Natural killer cell (primary cell): ENCODE results near the gene FAM107B. TPM values are rescaled to one million over a fixed set of nuclear protein-coding genes. Genes with fewer than 3 reads are reported as not detected.

Source experiments
- ATAC-seq, 3 donors: fragments of 150-1000 bp in 2 of 3; fragments of 200-7000 bp in 1 of 3; cut with Tn5 transposase; 1 replicate in 1 of 3; 2 replicates in 2 of 3; pipeline ENCODE4 v1.10.0; 2021; ENCODE audit warnings: mild to moderate bottlenecking in 2 of 3, moderate library complexity in 2 of 3
- DNase-seq, 2 donors: peaks; one replicate each; pipeline versions ENCODE4 v3.0.0 to v3.0.0-alpha.2; 2013 to 2021; ENCODE audit warnings: mixed read lengths in 1 of 2
- H3K27ac ChIP-seq: one replicate; pipeline ENCODE4 v1.5.1; 2013; ENCODE audit warnings: mild to moderate bottlenecking, low read length
- H3K27me3 ChIP-seq: one replicate; pipeline ENCODE4 v1.6.1; 2013; ENCODE audit warnings: low read length; ENCODE audit not compliant: control insufficient read depth, insufficient read depth
- H3K36me3 ChIP-seq: one replicate; pipeline ENCODE4 v1.6.1; 2013; ENCODE audit warnings: low read length; ENCODE audit not compliant: control insufficient read depth, insufficient read depth
- H3K4me1 ChIP-seq: one replicate; pipeline ENCODE4 v1.6.1; 2013; ENCODE audit warnings: low read length; ENCODE audit not compliant: control insufficient read depth, insufficient read depth
- H3K4me3 ChIP-seq: one replicate; pipeline ENCODE4 v1.5.1; 2013; ENCODE audit warnings: low read length
- H3K9me3 ChIP-seq: one replicate; pipeline ENCODE4 v1.6.1; 2013; ENCODE audit warnings: low read length; ENCODE audit not compliant: control insufficient read depth, insufficient read depth
- H3K27ac Mint-ChIP-seq, 2 donors: one replicate each; pipeline ENCODE4 v1.8.0; 2022; ENCODE audit warnings: mild to moderate bottlenecking in 2 of 2, mixed read lengths in 2 of 2, moderate library complexity in 1 of 2
- H3K27me3 Mint-ChIP-seq, 2 donors: one replicate each; pipeline ENCODE4 v1.8.0; 2022; ENCODE audit warnings: low read depth in 2 of 2, mixed read lengths in 2 of 2
- H3K36me3 Mint-ChIP-seq: one replicate; pipeline ENCODE4 v1.8.0; 2022; ENCODE audit warnings: mixed read lengths
- H3K4me1 Mint-ChIP-seq, 2 donors: one replicate each; pipeline ENCODE4 v1.8.0; 2022; ENCODE audit warnings: mixed read lengths in 2 of 2
- H3K4me3 Mint-ChIP-seq: one replicate; pipeline ENCODE4 v1.8.0; 2022; ENCODE audit warnings: mild to moderate bottlenecking, moderate library complexity, mixed read lengths
- H3K9me3 Mint-ChIP-seq, 2 donors: one replicate each; pipeline ENCODE4 v1.8.0; 2022; ENCODE audit warnings: mixed read lengths in 2 of 2
- WGBS: methylation state at CpG from one replicate; pipeline ENCODE4 v1.1.7; 2013; ENCODE audit warnings: missing lambda C conversion rate; ENCODE audit not compliant: insufficient coverage; 5-methylcytosine and 5-hydroxymethylcytosine counted together
- intact Hi-C: fragments of 100-400 bp; cut with micrococcal nuclease; formaldehyde crosslinking; loops from one replicate; pipeline ENCODE4 v1.14.2; 2022
- total RNA-seq, 4 donors: library from RNA; stranded (reverse); fragments of 120-200 nt in 1 of 4; gene quantifications; one replicate each; pipeline versions ENCODE4 v1.2.3 to v1.2.4, GENCODE V29; 2013 to 2022
- TF ChIP-seq, protein P1 (sequence below): fragments of 200-600 bp; IDR thresholded peaks from one replicate; pipeline ENCODE4 v1.8.0; 2022; ENCODE audit warnings: antibody characterized with exemption

The FAM107B gene
- total RNA-seq, 3 donors from 2014 or later (not counting 1 experiment from before 2014, with no cell fraction given), result 165 to 226 (median 224) TPM

DNA sequence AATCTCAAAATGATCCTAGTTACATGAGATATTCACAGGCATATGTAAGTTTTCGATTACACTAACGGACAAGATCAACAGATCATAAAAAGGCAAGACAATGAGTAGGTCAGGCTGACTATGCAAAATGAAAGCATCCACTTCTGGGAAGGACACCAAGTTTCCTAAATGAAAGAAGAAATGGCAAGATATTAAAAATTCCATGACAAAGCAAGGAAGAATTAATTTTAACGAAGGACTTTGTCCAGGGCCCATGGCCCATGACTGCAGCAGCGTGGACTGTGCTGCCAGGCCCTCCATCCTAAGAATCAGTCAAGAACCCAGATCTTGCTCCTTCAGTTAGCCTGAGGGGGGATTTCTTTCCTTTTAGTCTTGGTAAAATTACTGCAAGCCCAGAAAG, 261.6 kb downstream of the FAM107B start:
- H3K36me3 ChIP-seq, result peaks cover 31% of the 10 kb centered on the region
- TF ChIP-seq, protein P1, sequence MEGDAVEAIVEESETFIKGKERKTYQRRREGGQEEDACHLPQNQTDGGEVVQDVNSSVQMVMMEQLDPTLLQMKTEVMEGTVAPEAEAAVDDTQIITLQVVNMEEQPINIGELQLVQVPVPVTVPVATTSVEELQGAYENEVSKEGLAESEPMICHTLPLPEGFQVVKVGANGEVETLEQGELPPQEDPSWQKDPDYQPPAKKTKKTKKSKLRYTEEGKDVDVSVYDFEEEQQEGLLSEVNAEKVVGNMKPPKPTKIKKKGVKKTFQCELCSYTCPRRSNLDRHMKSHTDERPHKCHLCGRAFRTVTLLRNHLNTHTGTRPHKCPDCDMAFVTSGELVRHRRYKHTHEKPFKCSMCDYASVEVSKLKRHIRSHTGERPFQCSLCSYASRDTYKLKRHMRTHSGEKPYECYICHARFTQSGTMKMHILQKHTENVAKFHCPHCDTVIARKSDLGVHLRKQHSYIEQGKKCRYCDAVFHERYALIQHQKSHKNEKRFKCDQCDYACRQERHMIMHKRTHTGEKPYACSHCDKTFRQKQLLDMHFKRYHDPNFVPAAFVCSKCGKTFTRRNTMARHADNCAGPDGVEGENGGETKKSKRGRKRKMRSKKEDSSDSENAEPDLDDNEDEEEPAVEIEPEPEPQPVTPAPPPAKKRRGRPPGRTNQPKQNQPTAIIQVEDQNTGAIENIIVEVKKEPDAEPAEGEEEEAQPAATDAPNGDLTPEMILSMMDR, result no peak
- Mint-ChIP-seq H3K4me3 (no peak overlapping the region), H3K4me1 (peaks cover 0 to 20% of the 10 kb centered on the region in 2 donors), H3K36me3 (no peaks in the 10 kb centered on the region), H3K27me3 (no peaks in the 10 kb centered on the region), H3K27ac (peak overlapping the region; percentile 21 to 68), H3K9me3 (no peaks in the 10 kb centered on the region)
- WGBS, result 91% methylated on average over 4 of the region's 4 CpGs
- no peaks in the 10 kb centered on the region for H3K9me3 ChIP-seq
- no peak overlapping the region for H3K4me3 ChIP-seq
- no peaks in the 10 kb centered on the region for H3K27me3 ChIP-seq
- intact Hi-C loops, result no loop called here
- ATAC-seq, result no peak
- no peak overlapping the region for H3K27ac ChIP-seq
- no peaks in the 10 kb centered on the region for H3K4me1 ChIP-seq
- DNase-seq, result no peak

DNA sequence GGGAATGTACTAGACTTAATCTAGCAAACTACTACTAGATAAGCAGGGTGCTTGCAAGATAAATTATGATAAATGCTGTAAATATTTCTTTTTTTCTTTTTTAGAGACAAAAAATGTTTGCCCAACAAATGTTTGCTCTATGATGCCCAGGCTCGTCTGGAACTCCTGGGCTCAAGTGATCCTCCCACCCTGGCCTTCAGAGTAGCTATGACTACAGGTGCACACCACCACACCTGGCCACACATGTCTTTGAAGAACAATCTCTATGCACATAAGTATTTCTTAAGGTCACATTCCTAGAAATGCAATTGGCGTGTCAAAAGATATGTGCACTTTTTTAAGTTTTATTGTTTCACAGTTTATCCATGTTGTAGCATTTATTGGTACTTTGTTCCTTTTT, 264.4 kb downstream of the FAM107B start:
- H3K27me3 Mint-ChIP-seq, result no peaks in the 10 kb centered on the region
- Histone ChIP-seq H3K9me3 (no peaks in the 10 kb centered on the region), H3K4me1 (peaks cover 10% of the 10 kb centered on the region), H3K4me3 (no peak overlapping the region), H3K36me3 (peaks cover 26% of the 10 kb centered on the region), H3K27ac (no peak overlapping the region), H3K27me3 (no peaks in the 10 kb centered on the region)
- H3K27ac Mint-ChIP-seq, result peak overlapping the region in 1 of 2 donors; percentile 16
- no peak overlapping the region for H3K4me3 Mint-ChIP-seq
- no peaks in the 10 kb centered on the region for H3K9me3 Mint-ChIP-seq
- H3K4me1 Mint-ChIP-seq, result peaks cover 11 to 31% of the 10 kb centered on the region in 2 donors
- no peak for ATAC-seq
- WGBS, result 24% methylated on average over 1 of the region's 2 CpGs
- TF ChIP-seq, protein P1, result no peak
- DNase-seq, result no peak
- H3K36me3 Mint-ChIP-seq, result no peaks in the 10 kb centered on the region
- intact Hi-C loops, result no loop called here

DNA sequence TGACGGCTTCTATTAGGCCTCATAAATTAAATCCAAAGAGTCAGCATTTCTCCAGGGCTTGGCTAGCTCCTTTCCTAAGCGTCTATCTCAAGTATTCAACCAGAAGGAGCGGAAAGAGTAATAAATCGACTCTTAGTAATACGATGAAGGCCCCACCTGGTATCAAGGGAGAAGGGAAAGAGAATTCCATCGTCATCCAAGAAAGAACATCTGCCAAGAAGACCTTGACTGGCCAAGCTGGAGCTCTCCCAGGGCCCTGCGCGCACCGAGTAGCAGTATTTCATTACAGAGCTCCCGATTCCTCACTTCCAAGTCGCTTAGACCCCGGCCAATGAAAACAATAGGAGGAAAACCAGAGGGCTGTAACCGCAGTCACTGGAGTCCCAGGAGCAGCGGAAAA, 266.0 kb downstream of the FAM107B start:
- intact Hi-C loops, result no loop called here
- no peaks in the 10 kb centered on the region for H3K27me3 Mint-ChIP-seq
- H3K4me3 Mint-ChIP-seq, result no peak overlapping the region
- peaks cover 11 to 31% of the 10 kb centered on the region in 2 donors for H3K4me1 Mint-ChIP-seq
- no peak overlapping the region for H3K27ac Mint-ChIP-seq
- Histone ChIP-seq H3K27ac (no peak overlapping the region), H3K27me3 (no peaks in the 10 kb centered on the region), H3K9me3 (no peaks in the 10 kb centered on the region), H3K36me3 (peaks cover 26% of the 10 kb centered on the region), H3K4me1 (peaks cover 10% of the 10 kb centered on the region), H3K4me3 (no peak overlapping the region)
- no peaks in the 10 kb centered on the region for H3K9me3 Mint-ChIP-seq
- no peaks in the 10 kb centered on the region for H3K36me3 Mint-ChIP-seq
- WGBS, result 97% methylated on average over 14 of the region's 14 CpGs
- TF ChIP-seq, protein P1, result no peak
- no peak for DNase-seq
- ATAC-seq, result no peak

DNA sequence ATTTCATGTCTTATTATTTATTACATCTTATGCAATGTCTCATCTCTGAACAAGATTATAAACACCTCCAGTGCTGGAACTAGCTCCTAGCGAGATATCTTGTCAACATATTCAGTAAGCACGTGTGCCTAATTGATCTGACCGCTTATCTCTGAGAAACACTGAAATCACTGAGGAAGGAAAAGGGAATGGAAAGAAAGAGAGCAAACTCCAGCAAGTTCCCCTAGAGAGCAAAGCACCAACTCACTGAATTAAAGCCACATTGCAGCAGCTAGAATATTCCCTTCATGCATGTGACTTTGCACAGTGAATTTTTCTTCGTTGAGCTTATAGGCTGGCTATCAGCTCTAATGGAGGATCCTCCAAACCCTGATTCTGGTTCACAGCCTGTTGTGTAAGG, 266.9 kb downstream of the FAM107B start:
- H3K36me3 Mint-ChIP-seq, result no peaks in the 10 kb centered on the region
- no peak overlapping the region for H3K27ac ChIP-seq

More for the DNA sequence above, 266.9 kb downstream of the FAM107B start:
- Histone ChIP-seq H3K27me3 (no peaks in the 10 kb centered on the region), H3K4me3 (no peak overlapping the region), H3K9me3 (no peaks in the 10 kb centered on the region), H3K4me1 (peaks cover 10% of the 10 kb centered on the region), H3K36me3 (peaks cover 26% of the 10 kb centered on the region)
- Mint-ChIP-seq H3K9me3 (no peaks in the 10 kb centered on the region), H3K4me3 (no peak overlapping the region), H3K4me1 (peaks cover 11 to 29% of the 10 kb centered on the region in 2 donors), H3K27ac (peak overlapping the region; percentile 56 to 61), H3K27me3 (no peaks in the 10 kb centered on the region)
- WGBS, result 69% methylated on average over 4 of the region's 4 CpGs
- intact Hi-C loops, result no loop called here
- TF ChIP-seq, protein P1, result no peak
- DNase-seq, result peak in 1 of 2 donors; percentile 46
- ATAC-seq, result no peak
